Stimulated activated CD4-positive, alpha-beta T cell treated with anti-CD3 and anti-CD28 coated beads, Interleukin-12 subunit alpha, Interleukin-12 subunit beta, amount 100 ng/mL, for 4 hours (primary cell): ENCODE results near the gene PHB1.

Source experiments
- DNase-seq: peaks from one replicate; pipeline ENCODE4 v3.0.0-alpha.2; 2020

PHB1 gene

GRCh38 chr17:49414622-49415350 is at the start of gene PHB1:
Gene PHB1 (minus strand): TSS chr17:49414882. CDS start chr17:49413264, 1,618 bp downstream.
- peak; percentile 88 for DNase-seq

- no peak for DNase-seq
These were observed 49.4 kb upstream of the PHB1 start for GRCh38 chr17:49464049-49464448.

- DNase-seq, result no peak
These were observed 46.9 kb upstream of the PHB1 start for GRCh38 chr17:49461580-49461979.

GRCh38 chr17:49460401-49460800 is 45.7 kb upstream of the PHB1 start:
- DNase-seq, result no peak

- no peak for DNase-seq
These were observed 44.8 kb upstream of the PHB1 start for GRCh38 chr17:49459401-49459984.

GRCh38 chr17:49457564-49458535 is 43.2 kb upstream of the PHB1 start:
- no peak for DNase-seq

- no peak for DNase-seq
These were observed 41.7 kb upstream of the PHB1 start for GRCh38 chr17:49456183-49456965.

- DNase-seq, result no peak
These were observed 40.7 kb upstream of the PHB1 start for GRCh38 chr17:49455272-49455861.

GRCh38 chr17:49454050-49454449 is 39.4 kb upstream of the PHB1 start:
- DNase-seq, result no peak

- DNase-seq, result no peak
These were observed 38.0 kb upstream of the PHB1 start for GRCh38 chr17:49452661-49453060.

GRCh38 chr17:49452201-49452600 is 37.5 kb upstream of the PHB1 start:
- DNase-seq, result no peak

GRCh38 chr17:49450735-49451134 is 36.1 kb upstream of the PHB1 start:
- DNase-seq, result no peak

GRCh38 chr17:49450181-49450580 is 35.5 kb upstream of the PHB1 start:
- no peak for DNase-seq

- no peak for DNase-seq
These were observed 33.1 kb upstream of the PHB1 start for GRCh38 chr17:49447628-49448302.

GRCh38 chr17:49445591-49445990 is 30.9 kb upstream of the PHB1 start:
- no peak for DNase-seq

GRCh38 chr17:49444384-49444783 is 29.7 kb upstream of the PHB1 start:
- DNase-seq, result no peak

- DNase-seq, result no peak
These were observed 29.2 kb upstream of the PHB1 start for GRCh38 chr17:49443862-49444261.

GRCh38 chr17:49442041-49442440 is 27.4 kb upstream of the PHB1 start:
- no peak for DNase-seq

GRCh38 chr17:49441578-49441977 is 26.9 kb upstream of the PHB1 start:
- no peak for DNase-seq

GRCh38 chr17:49440581-49440980 is 25.9 kb upstream of the PHB1 start:
- DNase-seq, result no peak

GRCh38 chr17:49439673-49440571 is 25.2 kb upstream of the PHB1 start:
- no peak for DNase-seq
